Fibroblast of skin of right quadriceps (primary cell): Measurements from ENCODE around the gene FNDC8.
"Not testable (repeated sequence)": the region's sequence is repeated elsewhere in the genome, so short reads cannot be mapped to it uniquely, and the experiment has no call there.

Experiments used
- DNase-seq: peaks from one replicate; pipeline ENCODE4 v3.0.0-alpha.2; 2013

The FNDC8 gene

DNA sequence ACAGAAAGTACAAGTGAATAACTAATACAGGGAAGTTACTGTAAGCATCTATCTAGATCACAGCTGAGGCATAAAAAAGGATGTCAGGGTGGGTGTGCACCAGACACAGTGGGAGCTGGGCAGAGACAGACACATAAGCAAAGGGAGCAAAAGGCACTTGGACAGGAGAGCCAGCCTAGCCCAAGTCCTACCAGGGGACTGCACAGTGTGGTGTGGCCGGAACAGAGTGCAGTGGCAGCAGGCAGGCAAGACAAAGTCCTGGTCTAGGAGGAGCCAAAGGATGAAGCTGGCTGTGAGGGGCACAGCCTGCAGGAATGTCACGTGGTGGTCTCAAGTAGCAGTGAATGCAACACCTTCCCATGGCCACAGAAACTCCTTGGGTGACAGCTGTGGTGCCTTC, 23.6 kb upstream of the FNDC8 start:
- DNase-seq: no peak

DNA sequence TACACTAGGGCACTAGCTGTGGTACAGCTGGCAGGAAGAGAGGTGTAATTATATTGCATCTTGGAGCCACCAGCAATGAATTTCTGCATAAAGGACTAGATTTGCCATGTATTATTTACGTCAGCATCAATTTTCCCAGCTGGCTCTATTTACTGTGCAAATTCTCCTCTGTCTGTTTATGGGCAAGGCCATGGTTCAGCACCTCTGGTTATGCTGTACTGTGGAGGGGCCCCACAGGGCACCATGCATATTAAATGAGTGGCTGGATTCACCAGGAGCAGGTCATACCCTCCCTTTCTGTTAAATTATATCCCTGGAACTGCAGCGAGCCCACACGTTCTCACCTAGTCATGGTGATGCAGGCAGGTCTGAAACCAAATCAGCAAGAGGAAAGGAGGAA, 21.5 kb upstream of the FNDC8 start:
- DNase-seq: no peak

DNA sequence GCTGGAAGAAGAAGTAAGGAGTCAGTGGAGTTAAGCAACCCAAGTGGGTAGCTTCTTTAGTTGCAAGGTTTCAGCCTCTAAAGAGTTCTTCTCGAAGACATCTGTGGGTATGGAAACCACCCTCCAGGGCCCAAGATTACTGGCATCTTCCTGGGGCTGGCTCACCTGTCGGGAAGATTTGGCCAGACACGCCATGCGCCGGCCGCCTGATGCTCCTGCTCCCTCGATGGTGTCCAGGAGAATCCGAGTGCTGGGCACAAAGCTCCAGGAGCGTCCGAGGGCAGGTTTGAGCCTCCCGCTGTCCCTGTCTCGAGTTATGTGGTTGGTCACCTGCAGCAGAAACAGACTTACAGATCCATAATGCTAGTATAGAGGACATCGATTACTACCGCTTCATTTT, 20.4 kb upstream of the FNDC8 start:
- DNase-seq: no peak

DNA sequence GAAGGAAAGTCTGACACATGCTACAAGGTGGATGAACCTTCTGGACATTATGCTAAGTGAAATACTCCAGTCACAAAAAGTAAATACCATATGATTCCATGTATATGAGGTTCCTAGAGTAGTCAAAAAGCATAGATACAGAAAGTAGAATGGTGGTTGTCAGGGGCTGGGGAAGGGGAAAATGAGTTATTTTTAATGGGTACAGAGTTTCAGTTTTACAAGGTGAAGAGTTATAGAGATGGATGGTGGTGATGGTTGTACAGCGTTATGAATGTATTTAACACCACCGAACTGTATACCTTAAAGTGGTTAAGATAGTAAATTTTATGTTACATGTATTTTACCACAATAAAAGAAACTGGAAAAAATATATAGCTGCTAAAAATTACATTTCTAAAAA, 19.7 kb upstream of the FNDC8 start:
- DNase-seq: no peak

DNA sequence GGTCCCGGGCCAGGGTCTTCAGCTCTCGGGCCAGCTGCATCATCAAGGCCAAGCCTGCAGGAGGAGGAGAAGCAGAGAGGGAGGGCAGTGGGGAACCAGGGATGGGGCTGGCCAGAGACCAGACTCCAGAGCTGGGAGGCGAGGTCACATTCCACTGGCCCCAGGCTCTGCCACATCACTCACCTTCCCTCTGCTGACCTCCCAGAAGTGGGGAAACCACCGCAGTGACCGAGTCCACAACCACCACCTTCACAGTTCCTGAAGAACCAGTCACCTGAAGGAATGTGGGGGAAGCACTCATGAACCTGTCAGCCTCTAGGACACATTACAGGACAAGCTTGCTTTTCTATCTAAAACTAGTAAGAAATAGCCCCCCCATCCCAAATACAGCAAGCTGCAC, 18.1 kb upstream of the FNDC8 start:
- no peak for DNase-seq

DNA sequence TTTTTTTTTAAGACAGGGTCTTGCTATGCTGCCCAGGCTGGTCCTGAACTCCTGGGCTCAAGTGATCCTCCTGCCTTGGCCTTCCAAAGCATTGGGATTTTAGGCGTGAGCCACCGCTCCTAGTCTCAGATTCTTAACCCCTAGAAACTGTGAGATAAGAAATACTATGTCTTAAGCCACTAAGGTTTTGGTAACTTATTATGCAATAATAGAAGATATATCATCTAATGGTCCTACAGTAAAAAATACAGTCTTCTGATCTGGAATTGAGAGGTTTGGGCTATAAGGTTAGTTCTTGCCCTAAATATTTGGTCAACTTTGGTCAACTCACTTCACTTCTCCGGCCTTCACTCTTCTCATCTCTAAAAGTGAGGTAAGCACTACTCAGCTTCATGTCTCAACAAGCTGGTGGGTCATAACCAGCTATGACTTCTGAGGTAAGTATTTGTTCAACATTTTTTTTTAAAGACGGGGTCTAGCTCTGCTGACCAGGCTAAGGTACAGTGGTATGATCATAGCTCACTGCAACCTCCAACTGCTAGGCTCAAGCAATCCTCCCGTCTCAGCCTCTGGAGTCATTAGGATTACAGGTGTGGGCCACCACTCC, 16.5 kb upstream of the FNDC8 start:
- no peak for DNase-seq

DNA sequence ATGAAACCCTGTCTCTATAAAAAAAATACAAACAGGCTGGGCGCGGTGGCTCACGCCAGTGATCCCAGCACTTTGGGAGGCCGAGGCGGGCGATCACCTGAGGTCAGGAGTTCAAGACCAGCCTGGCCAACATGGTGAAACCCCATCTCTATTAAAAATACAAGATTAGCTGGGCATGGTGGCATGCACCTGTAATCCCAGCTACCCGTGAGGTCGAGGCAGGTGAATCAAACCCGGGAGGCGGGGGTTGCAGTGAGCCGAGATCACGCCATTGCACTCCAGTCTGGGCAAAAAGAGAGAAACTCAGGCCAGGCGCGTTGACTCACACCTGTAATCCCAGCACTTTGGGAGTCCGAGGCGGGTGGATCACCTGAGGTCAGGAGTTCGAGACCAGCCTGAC, 10.6 kb upstream of the FNDC8 start:
- not testable (repeated sequence) for DNase-seq

DNA sequence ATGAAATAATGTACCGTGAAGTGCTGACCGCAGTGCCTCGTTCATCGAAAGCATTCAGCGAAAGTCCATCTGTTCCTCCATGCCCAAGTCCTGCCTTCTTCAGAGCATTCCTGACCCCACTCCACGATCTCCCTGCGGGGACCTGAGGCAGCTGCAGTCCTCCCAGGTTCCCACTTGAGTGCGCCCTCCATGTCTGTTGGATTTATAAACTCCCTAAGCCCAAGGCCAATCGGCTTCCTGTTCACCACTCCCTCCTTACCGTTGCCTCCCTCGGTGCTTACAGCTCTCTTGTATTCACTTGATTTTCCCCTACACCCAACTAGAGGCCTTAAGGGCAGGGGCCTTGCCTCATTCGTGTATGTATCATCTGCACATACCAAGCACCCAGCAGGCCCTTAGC, 4.6 kb upstream of the FNDC8 start:
- no peak for DNase-seq

DNA sequence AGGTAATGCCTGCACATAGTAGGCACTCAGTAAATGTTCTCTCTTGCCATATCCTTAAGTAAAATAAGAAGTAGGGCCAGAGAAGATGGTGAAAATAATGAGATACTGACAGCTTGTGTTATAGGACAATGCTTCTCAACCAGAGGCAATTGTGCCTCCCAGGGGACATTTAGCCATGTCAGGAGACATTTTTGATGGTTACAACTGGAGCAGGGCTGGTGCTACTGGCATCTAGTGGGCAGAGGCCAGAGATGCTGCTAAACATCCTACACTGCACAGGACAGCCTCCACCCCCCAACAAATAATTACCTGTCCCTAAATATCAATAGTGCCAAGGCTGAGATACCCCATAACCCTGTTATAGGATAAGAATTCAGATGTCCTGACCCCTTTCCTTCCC, 3.4 kb upstream of the FNDC8 start:
- DNase-seq: peak; percentile 29

DNA sequence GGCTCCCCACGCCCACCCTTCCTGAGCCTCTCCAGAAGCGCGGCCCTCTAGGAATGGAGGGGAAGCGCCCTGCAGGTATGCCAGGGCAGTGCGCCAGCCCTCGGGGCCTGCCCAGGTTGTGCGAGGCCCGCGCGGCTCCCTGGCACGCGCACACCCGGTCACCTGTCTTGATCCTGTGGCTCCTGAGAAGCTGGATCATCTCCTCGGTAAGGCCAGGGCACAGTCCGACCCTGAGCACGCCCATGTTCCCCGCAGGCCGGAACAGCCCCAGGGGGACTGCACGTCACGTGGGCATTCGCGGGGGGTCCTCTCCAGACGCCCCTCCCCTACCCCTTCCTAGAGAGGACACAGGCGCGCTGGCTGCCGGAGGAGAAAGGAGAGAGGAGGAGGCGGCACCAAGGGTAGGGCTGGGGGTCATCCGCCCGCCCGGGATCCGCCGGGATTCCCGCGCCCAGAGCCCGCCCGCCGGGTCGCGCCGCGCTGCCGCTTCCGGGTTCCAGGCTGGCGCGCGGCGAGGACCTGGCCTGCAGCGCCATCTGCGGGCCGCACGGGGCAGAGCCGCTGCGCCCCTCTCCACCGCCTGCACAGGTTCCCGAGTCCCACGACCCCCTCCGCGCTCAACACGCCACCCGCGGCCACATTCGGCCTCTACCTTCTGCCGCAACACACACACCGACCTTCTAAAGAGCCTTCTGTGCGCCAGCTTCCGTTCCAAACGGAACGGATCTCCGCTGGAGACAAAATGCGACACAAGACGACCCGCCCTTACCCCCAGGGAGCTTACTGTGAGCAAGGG, 1.8 kb upstream of the FNDC8 start, which contains the start of gene RAD51D:
TSS of gene RAD51D (minus strand) at position 491 of the 796 bp plus-strand sequence. CDS start at position 244, 247 bp downstream.
- peak; percentile 69 for DNase-seq

DNA sequence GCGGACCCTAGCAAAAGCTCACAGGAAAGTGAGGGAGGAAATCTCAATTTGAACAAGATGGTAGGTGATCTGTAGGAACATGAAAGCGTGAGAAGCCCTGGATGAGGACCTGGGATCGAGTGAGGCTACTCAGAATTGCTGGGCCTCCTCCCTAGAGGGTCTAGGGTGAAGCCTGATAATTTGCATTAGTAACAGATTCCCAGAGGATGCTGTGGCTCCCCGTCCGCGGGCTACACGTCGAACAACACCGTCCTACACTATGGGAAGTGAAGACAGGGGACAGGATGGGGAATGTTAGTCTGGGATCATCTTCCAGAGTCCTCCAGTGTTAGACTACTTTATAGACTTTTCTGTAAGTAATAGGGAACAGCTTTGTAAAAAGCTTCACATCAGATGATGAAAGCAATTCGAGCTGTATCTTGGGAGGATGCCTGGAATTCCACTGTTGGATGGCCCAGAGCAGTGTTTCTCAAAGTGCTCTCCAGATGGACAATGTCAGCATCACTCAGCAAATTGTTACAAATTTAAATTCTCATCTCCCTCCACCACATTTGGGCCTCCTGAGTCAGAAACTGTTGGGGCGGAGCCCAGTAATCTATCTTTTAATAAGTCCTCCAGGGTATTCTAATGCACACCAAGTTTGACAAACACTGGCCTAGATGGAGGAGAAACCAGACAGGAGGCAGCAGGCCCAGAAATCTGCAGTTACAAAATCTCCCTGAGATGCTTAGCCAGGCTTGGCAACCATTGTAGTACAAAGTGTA, 6.5 kb downstream of the FNDC8 start:
- DNase-seq: peak; percentile 60

DNA sequence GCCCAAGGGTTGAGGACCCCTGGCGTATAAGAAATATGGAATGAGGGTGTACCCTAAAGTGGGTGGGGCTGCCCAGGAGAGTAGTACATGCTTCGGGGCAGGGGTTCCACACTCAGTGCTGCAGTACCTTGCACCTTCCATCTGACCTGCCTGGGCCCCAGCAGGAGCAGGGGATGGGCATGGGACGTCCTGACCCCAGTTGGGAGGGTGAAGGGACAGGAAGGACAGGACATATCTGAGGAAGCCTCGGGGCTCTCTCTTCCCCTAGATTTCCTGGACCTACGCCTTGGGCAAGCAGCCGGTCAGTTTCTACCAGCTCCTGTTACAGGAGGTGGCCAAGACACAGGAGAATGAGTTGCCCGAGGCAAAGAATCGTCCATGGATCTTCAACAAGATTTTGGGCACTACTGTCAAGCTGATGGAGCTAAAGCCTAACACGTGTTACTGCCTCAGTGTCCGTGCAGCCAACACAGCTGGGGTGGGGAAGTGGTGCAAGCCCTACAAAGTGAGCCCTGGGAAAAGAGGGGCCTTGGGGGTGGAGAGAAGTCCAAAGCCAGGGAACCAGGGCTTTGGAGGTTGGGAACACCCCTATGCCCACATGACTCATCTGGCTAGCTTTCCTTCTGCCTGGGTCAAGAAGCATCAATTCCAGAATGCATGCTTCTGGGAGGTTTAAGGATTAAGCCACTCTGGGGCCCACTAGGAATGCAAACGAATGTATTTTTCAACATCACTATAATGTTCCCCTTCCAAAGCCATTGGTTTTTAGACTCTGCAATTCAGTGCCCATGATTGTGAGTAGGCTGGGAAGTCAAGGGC, 7.9 kb downstream of the FNDC8 start:
- no peak for DNase-seq

DNA sequence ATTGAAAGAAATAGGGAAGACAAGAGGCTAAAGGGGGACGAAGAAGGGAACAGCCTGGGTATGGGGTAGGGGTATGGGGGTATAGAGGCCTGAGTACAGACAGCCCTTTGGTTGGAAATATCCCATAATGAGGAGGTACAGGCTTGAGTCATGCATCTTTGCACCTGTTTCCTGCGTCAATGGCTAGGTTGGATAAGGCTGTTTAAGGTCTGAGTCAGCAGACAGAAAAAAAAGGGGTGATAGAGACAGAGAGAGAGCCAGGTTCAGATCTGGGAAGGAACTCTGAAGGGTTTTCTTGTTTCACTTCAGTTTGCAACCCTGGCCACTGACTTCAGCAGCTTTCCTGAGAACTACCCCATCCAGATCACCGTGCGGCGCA, 8.5 kb downstream of the FNDC8 start:
- no peak for DNase-seq

DNA sequence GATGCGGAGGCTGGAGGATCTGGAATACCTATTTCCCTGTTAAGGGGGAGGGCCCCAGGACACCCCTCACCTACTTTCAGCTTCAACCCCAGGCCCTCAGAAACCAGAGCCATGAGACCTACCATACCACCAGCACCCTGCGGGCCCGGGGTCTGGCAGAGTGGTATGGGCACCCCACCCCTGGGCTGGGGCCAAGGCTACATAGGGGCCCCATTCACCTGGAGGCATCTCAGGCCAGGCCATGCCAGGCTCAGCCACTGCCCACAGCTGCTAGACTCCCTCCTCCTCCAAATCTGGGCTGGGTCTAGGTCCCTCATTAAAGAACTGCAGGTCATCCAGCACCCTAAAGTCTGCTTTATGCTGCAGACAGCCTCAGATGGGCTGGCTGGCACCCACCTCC, 9.0 kb downstream of the FNDC8 start:
- DNase-seq: no peak

DNA sequence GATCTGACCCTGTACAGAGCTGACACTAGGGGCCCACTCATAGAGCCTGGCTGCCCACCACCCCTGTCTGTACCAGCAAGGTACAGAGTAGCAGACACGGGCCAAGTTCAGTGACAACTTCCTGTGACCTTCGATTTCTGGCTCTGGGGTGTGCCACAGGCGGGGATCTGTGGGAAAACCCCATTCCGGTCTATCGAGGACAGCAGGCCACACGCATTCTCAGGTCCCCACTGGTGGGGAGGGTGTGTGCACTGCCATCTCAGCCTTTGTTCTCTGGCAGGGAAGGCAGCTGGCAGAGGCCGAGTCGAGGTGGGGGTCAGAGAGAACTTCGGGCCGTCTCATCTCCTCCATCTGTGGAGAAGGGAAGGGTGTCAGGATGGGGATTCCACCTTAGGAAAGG, 10.7 kb downstream of the FNDC8 start:
- no peak for DNase-seq

DNA sequence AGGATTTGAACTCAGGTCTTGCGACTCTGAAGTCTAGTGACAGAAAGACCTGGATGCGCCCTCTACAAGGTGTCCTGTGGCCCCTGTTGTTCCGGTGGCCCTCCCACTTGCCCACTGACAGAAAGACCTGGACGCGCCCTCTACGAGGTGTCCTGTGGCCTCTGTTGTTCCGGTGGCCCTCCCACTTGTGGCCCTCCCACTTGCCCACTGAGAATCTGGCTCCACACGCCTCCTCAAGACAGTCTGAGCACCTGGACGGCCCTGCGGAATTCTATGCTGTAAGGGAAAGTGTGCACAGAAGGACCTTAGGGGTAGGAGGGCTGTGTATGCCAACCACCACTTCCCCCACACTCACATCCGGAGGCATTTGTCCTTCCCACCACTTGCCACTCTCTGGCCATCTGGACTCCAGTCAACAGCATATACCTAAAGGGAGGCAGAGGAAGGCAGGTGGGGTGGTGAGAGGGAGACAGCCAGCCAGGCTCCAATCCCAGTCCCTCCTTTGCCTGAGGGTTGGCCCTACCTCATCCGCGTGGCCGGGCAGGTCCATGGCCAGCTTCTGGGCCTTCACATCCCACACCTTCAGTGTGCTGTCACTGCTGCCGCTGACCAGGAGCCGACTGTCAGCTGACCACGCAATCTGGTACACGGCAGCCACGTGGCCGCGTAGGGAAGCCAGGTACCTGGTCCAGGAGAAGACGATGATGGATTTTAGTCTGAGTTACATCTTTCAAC, 11.6 kb downstream of the FNDC8 start:
- no peak for DNase-seq

DNA sequence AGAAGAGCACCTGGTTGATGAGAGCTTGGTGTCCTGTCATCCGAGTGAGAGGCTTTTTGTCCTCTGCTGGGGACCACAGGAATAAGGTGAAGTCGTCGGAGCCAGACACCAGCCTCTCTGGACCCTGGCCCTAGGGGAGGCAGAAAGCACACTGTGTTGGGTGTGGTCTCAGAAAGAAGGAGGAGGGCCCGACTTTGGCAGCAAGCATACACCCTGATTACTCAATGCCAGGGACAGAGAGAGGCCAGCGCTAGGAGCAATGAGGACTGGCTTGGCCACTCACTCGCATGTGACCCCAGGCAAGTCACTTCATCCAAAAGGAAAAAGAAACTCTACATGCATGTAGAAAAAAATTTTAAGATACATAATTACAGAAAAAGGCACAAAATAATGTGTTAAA, 13.9 kb downstream of the FNDC8 start:
- DNase-seq: no peak

DNA sequence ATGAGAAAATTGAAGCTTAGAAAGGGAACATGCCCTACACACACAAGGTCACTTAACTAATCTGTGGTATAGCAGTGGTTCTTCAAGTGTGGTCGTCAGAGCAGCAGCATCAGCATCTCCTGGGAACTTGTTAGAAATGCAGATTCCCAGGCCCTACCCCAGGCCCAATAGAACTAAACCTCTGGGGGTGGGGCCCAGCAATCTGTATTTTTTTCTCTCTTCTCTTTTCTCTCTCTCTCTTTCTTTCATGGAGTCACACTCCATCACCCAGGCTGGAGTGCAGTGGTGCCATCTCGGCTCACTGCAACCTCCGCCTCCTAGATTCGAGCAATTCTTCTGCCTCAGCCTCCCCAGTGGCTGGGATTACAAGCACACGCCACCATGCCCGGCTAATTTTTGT, 16.8 kb downstream of the FNDC8 start:
- no peak for DNase-seq

DNA sequence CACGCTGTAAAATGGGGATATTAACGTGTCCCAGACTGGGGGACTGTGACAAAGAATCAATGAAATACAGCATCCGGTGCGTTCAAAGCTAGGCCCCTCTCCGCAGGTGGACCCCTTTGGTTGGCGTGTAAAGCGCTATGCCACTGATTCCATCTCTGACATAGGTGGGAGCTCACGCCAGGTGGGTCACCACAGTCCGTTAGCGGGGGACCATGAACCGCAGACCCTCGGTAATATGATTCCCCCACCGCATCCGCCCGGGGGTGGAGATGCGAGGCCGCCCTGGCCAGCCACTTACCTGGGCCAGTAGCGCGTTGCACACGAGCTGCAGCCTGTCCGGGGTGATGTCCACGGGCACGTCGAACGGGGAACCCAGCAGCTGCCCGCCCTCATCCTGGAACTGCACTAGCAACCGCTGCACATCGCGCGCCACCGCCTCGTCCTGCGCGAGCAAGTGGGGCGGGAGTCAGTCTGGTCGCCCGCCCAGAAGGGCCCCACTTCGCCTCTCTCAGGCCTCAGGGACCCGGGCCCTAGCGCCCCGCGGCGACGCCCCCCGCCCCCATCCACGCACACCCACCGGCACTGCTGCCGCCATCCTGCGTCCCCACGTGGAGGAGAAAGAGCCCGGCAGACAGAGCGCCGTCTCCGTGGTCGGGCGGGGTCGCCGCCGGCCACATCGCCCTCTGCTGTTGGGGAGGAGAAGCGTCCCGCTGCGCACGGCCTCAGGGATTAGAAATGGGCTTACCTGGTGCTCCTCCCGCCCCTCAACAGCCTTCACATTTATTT, 20.5 kb downstream of the FNDC8 start, which contains the start of gene NLE1:
TSS of gene NLE1 (minus strand) at position 623 of the 786 bp plus-strand sequence. CDS start at position 595, 28 bp downstream.
- DNase-seq: peak; percentile 79

DNA sequence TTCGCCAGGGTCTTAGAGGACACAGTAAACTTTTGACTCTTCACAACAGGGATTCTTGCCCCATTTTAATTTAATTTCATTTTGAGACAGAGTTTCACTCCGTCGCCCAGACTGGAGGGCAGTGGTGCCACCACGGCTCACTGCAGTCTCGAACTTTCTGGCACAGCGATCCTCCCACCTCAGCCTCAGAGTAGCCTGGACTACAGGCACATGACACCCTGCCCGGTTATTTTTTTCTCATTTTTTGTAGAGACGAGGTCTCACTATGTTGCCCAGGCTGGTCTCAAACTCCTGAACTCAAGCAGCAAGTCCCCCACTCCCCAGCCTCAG, 21.0 kb downstream of the FNDC8 start:
- no peak for DNase-seq

DNA sequence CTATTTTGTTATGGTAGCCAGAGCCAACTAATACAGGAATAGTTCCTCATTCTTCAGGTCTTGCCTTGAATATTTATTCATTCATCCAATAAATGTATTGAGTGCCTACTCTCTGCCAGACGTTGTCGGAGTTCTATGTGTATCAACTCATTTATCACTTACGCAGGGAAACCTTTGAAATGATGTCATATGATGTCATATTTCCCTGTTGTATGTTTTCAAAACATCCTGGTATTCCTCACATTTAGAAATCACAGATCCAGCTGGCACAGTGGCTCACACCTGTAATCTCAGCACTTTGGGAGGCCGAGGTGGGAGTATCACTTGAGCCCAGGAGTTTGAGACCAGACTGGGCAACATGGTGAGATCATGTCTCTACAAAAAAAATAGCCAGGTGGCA, 23.4 kb downstream of the FNDC8 start:
- no peak for DNase-seq
